Mesenchymal stem cell (in vitro differentiated cells and primary cell): Measurements from ENCODE around the gene TINAGL1.
A peak's percentile ranks its signal among the peaks of the same experiment; 100 is the strongest.

Experiments used
- DNase-seq: peaks from one replicate; pipeline ENCODE4 v3.0.0-alpha.2; 2013
- H2AFZ ChIP-seq: one replicate; pipeline ENCODE4 v1.6.1; 2013; ENCODE audit warnings: low read depth, mild to moderate bottlenecking, control low read depth, inconsistent platforms, low read length, moderate library complexity
- H2AK5ac ChIP-seq: 2 replicates; pipeline ENCODE4 v1.6.1; 2013; ENCODE audit warnings: low read length, moderate library complexity, mild to moderate bottlenecking, inconsistent platforms; ENCODE audit not compliant: severe bottlenecking
- H2BK120ac ChIP-seq: one replicate; pipeline ENCODE4 v1.6.1; 2013; ENCODE audit warnings: low read depth, mild to moderate bottlenecking, inconsistent platforms, low read length, moderate library complexity
- H2BK12ac ChIP-seq, 2 experiments: one replicate each; pipeline ENCODE4 v1.6.1; 2013; ENCODE audit warnings: inconsistent platforms in 2 of 2, low read length in 2 of 2, mild to moderate bottlenecking in 2 of 2, moderate library complexity in 2 of 2, control low read depth in 1 of 2
- H2BK15ac ChIP-seq: one replicate; pipeline ENCODE4 v1.6.1; 2013; ENCODE audit warnings: mild to moderate bottlenecking, low read depth, inconsistent platforms; ENCODE audit not compliant: poor library complexity, severe bottlenecking
- H2BK5ac ChIP-seq: 2 replicates; pipeline ENCODE4 v1.6.1; 2013; ENCODE audit warnings: low read depth, mild to moderate bottlenecking, low read length, control low read depth, inconsistent platforms; ENCODE audit not compliant: poor library complexity, severe bottlenecking
- H3K14ac ChIP-seq, 2 experiments: one replicate each; pipeline ENCODE4 v1.6.1; 2013; ENCODE audit warnings: inconsistent platforms in 2 of 2, low read length in 2 of 2, control low read depth in 1 of 2, mild to moderate bottlenecking in 1 of 2, moderate library complexity in 1 of 2
- H3K18ac ChIP-seq, 2 experiments: one replicate each; pipeline ENCODE4 v1.6.1; 2013; ENCODE audit warnings: inconsistent platforms in 2 of 2, low read length in 2 of 2, control low read depth in 1 of 2, low read depth in 1 of 2, mild to moderate bottlenecking in 1 of 2
- H3K23ac ChIP-seq, 2 experiments: one replicate each; pipeline ENCODE4 v1.6.1; 2013; ENCODE audit warnings: inconsistent platforms in 2 of 2, low read length in 2 of 2, mild to moderate bottlenecking in 2 of 2, moderate library complexity in 2 of 2, control low read depth in 1 of 2
- H3K27ac ChIP-seq: 2 replicates; pipeline ENCODE4 v1.5.1; 2013; ENCODE audit warnings: mild to moderate bottlenecking, moderate library complexity, low read length, control low read depth, inconsistent platforms; ENCODE audit not compliant: poor library complexity, severe bottlenecking
- H3K27me3 ChIP-seq, 2 experiments: 2 replicates each; pipeline versions ENCODE4 v1.6.1 to v1.7.0; 2013; ENCODE audit warnings: low read length in 2 of 2, mild to moderate bottlenecking in 2 of 2, moderate library complexity in 2 of 2, control low read depth in 1 of 2, inconsistent platforms in 1 of 2; ENCODE audit not compliant: control insufficient read depth in 1 of 2, insufficient read depth in 1 of 2
- H3K36me3 ChIP-seq, 2 experiments: 2 replicates each; pipeline versions ENCODE4 v1.6.1 to v1.7.0; 2013; ENCODE audit warnings: low read length in 2 of 2, control low read depth in 1 of 2, inconsistent platforms in 1 of 2, low read depth in 1 of 2, mild to moderate bottlenecking in 1 of 2; ENCODE audit not compliant: insufficient read depth in 2 of 2, control insufficient read depth in 1 of 2
- H3K4ac ChIP-seq, 2 experiments: one replicate each; pipeline ENCODE4 v1.6.1; 2013; ENCODE audit warnings: inconsistent platforms in 2 of 2, low read length in 2 of 2, mild to moderate bottlenecking in 2 of 2, moderate library complexity in 2 of 2, control low read depth in 1 of 2, low read depth in 1 of 2
- H3K4me1 ChIP-seq: 2 replicates; pipeline ENCODE4 v1.6.1; 2013; ENCODE audit warnings: low read depth, low read length, control low read depth; ENCODE audit not compliant: control insufficient read depth, insufficient read depth
- H3K4me2 ChIP-seq: 2 replicates; pipeline ENCODE4 v1.6.1; 2013; ENCODE audit warnings: low read length, mild to moderate bottlenecking, inconsistent platforms; ENCODE audit not compliant: poor library complexity, severe bottlenecking
- H3K4me3 ChIP-seq, 2 experiments: 2 replicates each; pipeline versions ENCODE4 v1.5.1 to v1.7.0; 2013; ENCODE audit warnings: low read length in 2 of 2, mild to moderate bottlenecking in 2 of 2, control low read depth in 1 of 2, low read depth in 1 of 2; ENCODE audit not compliant: insufficient read depth in 1 of 2
- H3K79me1 ChIP-seq: replicated peaks from 2 replicates; pipeline ENCODE4 v1.6.1; 2013; ENCODE audit warnings: mild to moderate bottlenecking, control low read depth, low read length, inconsistent platforms; ENCODE audit not compliant: poor library complexity, severe bottlenecking
- H3K9ac ChIP-seq: 2 replicates; pipeline ENCODE4 v1.7.0; 2013; ENCODE audit warnings: mild to moderate bottlenecking, low read length, moderate library complexity
- H3K9me3 ChIP-seq: 2 replicates; pipeline ENCODE4 v1.7.0; 2013; ENCODE audit warnings: mild to moderate bottlenecking, low read length; ENCODE audit not compliant: control insufficient read depth
- H4K8ac ChIP-seq: one replicate; pipeline ENCODE4 v1.6.1; 2013; ENCODE audit warnings: inconsistent platforms, mild to moderate bottlenecking, low read length, moderate library complexity
- H4K91ac ChIP-seq: one replicate; pipeline ENCODE4 v1.6.1; 2013; ENCODE audit warnings: mild to moderate bottlenecking, low read length, inconsistent platforms
- WGBS: methylation state at CpG from one replicate; pipeline ENCODE4 v1.1.7; 2013; ENCODE audit warnings: mixed read lengths; 5-methylcytosine and 5-hydroxymethylcytosine counted together

TINAGL1 gene

DNA sequence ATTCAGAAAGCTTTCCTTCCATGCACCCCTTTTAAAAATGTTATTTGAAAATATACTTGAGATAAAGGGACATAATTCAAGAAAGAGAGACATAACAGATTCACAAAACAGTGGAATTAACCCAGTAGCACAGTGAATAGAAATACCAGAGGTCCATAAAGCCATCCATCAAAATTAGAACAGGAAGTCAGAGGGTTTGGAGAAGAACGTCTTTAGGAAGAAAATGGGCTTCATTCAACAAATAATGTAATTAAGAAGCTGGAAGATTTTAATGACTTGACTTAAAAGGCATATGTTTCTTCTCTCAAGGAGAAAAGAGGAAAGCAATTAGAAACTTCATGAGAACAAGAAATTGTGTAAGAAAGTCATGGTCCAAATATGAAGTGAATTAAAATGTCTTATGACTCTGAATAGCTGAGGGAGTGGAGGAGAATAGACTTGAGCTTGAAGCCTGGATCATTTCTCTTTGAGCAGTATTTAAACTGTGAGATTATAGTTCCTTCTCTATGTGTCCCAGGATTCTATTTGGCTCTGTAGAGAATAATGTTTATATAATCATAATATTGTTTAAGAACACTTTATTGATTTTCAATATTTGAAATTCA, 33.3 kb downstream of the TINAGL1 start:
- no peak for DNase-seq
- peak overlapping the region; percentile 17 for H3K9ac ChIP-seq
- H3K4me3 ChIP-seq: no peak overlapping the region
- H3K4me2 ChIP-seq: no peak overlapping the region
- H3K4me1 ChIP-seq: peaks cover 5% of the 10 kb centered on the region
- no peaks in the 10 kb centered on the region for H3K9me3 ChIP-seq
- H2BK5ac ChIP-seq: no peak overlapping the region
- peaks cover 0 to 9% of the 10 kb centered on the region in 2 experiments for H3K27me3 ChIP-seq
- H3K4ac ChIP-seq: no peak overlapping the region
- H3K27ac ChIP-seq: no peak overlapping the region
- no peaks in the 10 kb centered on the region for H3K79me1 ChIP-seq
- no peak overlapping the region for H2BK15ac ChIP-seq
- H3K36me3 ChIP-seq: no peaks in the 10 kb centered on the region
- WGBS: no CpG with 5 or more reads among the region's 1 CpG
- no peak overlapping the region for H2BK12ac ChIP-seq
- no peak overlapping the region for H2AK5ac ChIP-seq
- H3K14ac ChIP-seq: no peak overlapping the region
- H3K23ac ChIP-seq: no peak overlapping the region
- no peak overlapping the region for H4K8ac ChIP-seq
- H2AFZ ChIP-seq: no peak overlapping the region
- no peak overlapping the region for H2BK120ac ChIP-seq
- H3K18ac ChIP-seq: no peak overlapping the region
- H4K91ac ChIP-seq: no peak overlapping the region

GRCh38 chr1:31614414-31615005, 38.2 kb downstream of the TINAGL1 start:
- Histone ChIP-seq H2BK12ac (no peak overlapping the region), H2BK15ac (no peak overlapping the region), H3K4me2 (no peak overlapping the region), H3K9me3 (no peaks in the 10 kb centered on the region), H3K18ac (no peak overlapping the region), H2BK120ac (no peak overlapping the region), H3K23ac (no peak overlapping the region), H4K8ac (no peak overlapping the region), H3K4me3 (no peak overlapping the region), H2BK5ac (no peak overlapping the region), H3K4ac (no peak overlapping the region), H3K79me1 (no peaks in the 10 kb centered on the region), H4K91ac (no peak overlapping the region), H3K4me1 (peaks cover 20% of the 10 kb centered on the region), H3K36me3 (no peaks in the 10 kb centered on the region), H3K9ac (no peak overlapping the region), H3K14ac (no peak overlapping the region), H2AFZ (no peak overlapping the region), H3K27ac (no peak overlapping the region), H3K27me3 (peaks cover 30 to 35% of the 10 kb centered on the region in 2 experiments), H2AK5ac (no peak overlapping the region)
- no peak for DNase-seq
- 84% methylated on average over 8 of the region's 8 CpGs for WGBS

GRCh38 chr1:31615414-31615813, 39.1 kb downstream of the TINAGL1 start:
- Histone ChIP-seq H3K36me3 (no peaks in the 10 kb centered on the region), H3K18ac (no peak overlapping the region), H3K9me3 (no peaks in the 10 kb centered on the region), H3K4me1 (peaks cover 20% of the 10 kb centered on the region), H3K23ac (no peak overlapping the region), H3K79me1 (no peaks in the 10 kb centered on the region), H2AFZ (no peak overlapping the region), H2BK12ac (no peak overlapping the region), H2AK5ac (no peak overlapping the region), H2BK15ac (no peak overlapping the region), H3K4ac (no peak overlapping the region), H3K27ac (no peak overlapping the region), H3K4me2 (no peak overlapping the region), H4K91ac (no peak overlapping the region), H4K8ac (no peak overlapping the region), H3K4me3 (no peak overlapping the region), H3K9ac (no peak overlapping the region), H2BK120ac (no peak overlapping the region), H3K14ac (no peak overlapping the region), H2BK5ac (no peak overlapping the region), H3K27me3 (peaks cover 31 to 38% of the 10 kb centered on the region in 2 experiments)
- 97% methylated on average over 3 of the region's 6 CpGs for WGBS
- no peak for DNase-seq

GRCh38 chr1:31615939-31616338, 39.6 kb downstream of the TINAGL1 start:
- Histone ChIP-seq H3K36me3 (peaks cover 0 to 4% of the 10 kb centered on the region in 2 experiments), H4K91ac (no peak overlapping the region), H4K8ac (no peak overlapping the region), H2AFZ (no peak overlapping the region), H3K27ac (no peak overlapping the region), H2BK120ac (no peak overlapping the region), H3K27me3 (peaks cover 31 to 34% of the 10 kb centered on the region in 2 experiments), H3K4me1 (peaks cover 20% of the 10 kb centered on the region), H2BK5ac (no peak overlapping the region), H3K4me3 (no peak overlapping the region), H3K9ac (no peak overlapping the region), H2AK5ac (no peak overlapping the region), H2BK12ac (no peak overlapping the region), H3K4me2 (no peak overlapping the region), H3K4ac (no peak overlapping the region), H3K79me1 (no peaks in the 10 kb centered on the region), H3K9me3 (no peaks in the 10 kb centered on the region), H3K14ac (no peak overlapping the region), H2BK15ac (no peak overlapping the region), H3K23ac (no peak overlapping the region), H3K18ac (no peak overlapping the region)
- no peak for DNase-seq
- WGBS: 59% methylated on average over 2 of the region's 2 CpGs
